Measurements from ENCODE around the gene DACH1.

DNA sequence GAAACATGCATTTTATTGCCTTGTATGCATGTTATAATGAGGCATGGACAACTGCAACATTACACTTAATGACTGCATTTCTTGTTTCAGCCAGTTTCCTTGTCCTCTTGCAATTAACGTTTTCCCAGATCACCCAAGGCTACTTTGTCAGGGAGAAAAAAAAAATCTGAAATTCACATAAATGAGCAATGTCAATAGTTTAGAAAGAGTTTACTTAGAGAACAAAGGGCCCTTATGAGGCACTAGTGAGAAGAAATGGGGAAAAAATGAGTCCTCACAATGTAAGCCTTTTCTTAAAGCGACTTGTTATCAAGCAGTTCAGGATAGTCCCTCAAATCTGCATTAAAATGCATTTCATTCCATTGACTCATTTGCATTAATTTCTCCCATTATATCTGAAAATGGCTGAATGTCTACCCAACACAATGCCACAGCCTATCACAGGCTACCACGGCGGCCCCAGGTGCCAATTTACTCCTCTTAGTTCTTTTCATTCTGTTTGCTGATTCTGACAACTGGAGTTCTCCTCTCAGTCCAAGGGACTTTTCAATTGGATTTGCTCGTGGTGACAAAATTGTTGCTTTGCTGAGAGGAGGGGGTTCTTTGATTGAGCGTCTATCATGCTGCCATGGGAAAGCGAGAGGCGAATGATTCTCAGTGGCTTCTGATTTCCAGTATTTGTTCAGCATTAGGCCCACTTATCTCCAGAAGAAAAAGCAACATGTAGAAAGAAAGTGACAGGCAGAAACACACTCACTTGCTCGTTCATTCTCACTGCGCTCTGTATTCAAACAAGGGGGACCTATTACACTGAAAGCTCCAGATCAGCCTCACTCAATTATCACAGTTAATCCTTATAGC lies 107.1 kb downstream of the DACH1 start:
- TF ChIP-seq, protein P1, sequence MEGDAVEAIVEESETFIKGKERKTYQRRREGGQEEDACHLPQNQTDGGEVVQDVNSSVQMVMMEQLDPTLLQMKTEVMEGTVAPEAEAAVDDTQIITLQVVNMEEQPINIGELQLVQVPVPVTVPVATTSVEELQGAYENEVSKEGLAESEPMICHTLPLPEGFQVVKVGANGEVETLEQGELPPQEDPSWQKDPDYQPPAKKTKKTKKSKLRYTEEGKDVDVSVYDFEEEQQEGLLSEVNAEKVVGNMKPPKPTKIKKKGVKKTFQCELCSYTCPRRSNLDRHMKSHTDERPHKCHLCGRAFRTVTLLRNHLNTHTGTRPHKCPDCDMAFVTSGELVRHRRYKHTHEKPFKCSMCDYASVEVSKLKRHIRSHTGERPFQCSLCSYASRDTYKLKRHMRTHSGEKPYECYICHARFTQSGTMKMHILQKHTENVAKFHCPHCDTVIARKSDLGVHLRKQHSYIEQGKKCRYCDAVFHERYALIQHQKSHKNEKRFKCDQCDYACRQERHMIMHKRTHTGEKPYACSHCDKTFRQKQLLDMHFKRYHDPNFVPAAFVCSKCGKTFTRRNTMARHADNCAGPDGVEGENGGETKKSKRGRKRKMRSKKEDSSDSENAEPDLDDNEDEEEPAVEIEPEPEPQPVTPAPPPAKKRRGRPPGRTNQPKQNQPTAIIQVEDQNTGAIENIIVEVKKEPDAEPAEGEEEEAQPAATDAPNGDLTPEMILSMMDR (IDR thresholded peaks at IDR 0.05; ENCODE audit: insufficient read depth, low read depth, low read length), result no peak
- TF ChIP-seq EZH2 (IDR thresholded peaks at IDR 0.05; ENCODE audit: insufficient read depth, low read length), result no peak
